Fibroblast of villous mesenchyme (primary cell): ENCODE data around the gene AOPEP. TPM values are rescaled to one million over a fixed set of nuclear protein-coding genes. Genes with fewer than 3 reads are reported as not detected.

ENCODE experiments used
- DNase-seq: peaks from one replicate; pipeline ENCODE4 v3.0.0-alpha.2; 2010; ENCODE audit warnings: low read depth
- H3K4me3 ChIP-seq: 2 replicates; pipeline ENCODE4 v1.5.1; 2011; ENCODE audit warnings: low read depth, mild to moderate bottlenecking, low read length
- CTCF ChIP-seq: IDR thresholded peaks from 2 replicates; pipeline ENCODE4 v1.5.1; 2012; ENCODE audit warnings: low read depth, mild to moderate bottlenecking, low read length; ENCODE audit not compliant: insufficient read depth
- total RNA-seq: library from RNA; depleted of rRNA; stranded (reverse); fragments of >200 nt; gene quantifications from 2 replicates; pipeline ENCODE4 v1.2.3, GENCODE V29; 2012

AOPEP gene, protein sequence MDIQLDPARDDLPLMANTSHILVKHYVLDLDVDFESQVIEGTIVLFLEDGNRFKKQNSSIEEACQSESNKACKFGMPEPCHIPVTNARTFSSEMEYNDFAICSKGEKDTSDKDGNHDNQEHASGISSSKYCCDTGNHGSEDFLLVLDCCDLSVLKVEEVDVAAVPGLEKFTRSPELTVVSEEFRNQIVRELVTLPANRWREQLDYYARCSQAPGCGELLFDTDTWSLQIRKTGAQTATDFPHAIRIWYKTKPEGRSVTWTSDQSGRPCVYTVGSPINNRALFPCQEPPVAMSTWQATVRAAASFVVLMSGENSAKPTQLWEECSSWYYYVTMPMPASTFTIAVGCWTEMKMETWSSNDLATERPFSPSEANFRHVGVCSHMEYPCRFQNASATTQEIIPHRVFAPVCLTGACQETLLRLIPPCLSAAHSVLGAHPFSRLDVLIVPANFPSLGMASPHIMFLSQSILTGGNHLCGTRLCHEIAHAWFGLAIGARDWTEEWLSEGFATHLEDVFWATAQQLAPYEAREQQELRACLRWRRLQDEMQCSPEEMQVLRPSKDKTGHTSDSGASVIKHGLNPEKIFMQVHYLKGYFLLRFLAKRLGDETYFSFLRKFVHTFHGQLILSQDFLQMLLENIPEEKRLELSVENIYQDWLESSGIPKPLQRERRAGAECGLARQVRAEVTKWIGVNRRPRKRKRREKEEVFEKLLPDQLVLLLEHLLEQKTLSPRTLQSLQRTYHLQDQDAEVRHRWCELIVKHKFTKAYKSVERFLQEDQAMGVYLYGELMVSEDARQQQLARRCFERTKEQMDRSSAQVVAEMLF
- 151 and 153 TPM in 2 replicates for total RNA-seq

GRCh38 chr9:94726495-94727191 lies at the start of gene AOPEP:
Gene AOPEP (plus strand): TSS chr9:94726699. CDS start chr9:94759784, 33,085 bp downstream.
- no peak for TF ChIP-seq CTCF
- DNase-seq = peak; percentile 96

DNA sequence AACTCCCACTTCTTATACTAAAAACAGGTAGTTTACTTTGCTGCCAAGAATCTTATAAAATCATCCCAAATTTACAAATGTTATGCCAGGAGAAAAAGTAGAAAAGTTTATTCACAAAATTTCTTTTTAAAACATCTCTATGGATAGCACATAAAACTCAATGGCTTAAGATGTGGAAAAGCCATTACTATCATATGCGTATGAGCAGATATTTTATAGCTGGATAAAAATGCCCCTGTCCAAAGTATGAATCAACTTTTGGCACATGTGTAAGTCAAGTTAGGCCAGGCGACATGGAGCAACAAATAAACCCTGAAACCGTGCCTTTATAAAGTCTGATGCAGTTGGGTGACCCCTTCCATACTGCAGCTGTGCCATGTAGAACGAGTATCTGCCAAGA lies 48.6 kb upstream of the AOPEP start:
- TF ChIP-seq CTCF = no peak
- no peak for DNase-seq

More at GRCh38 chr9:94726495-94727191, at the start of gene AOPEP:
- H3K4me3 ChIP-seq = peak within 1 kb of the TSS; percentile 93

GRCh38 chr9:94679587-94679986 lies 46.9 kb upstream of the AOPEP start:
- H3K4me3 ChIP-seq = no peak overlapping the region
- no peak for DNase-seq
- TF ChIP-seq CTCF = no peak

More for the DNA sequence above, 48.6 kb upstream of the AOPEP start:
- no peak overlapping the region for H3K4me3 ChIP-seq

DNA sequence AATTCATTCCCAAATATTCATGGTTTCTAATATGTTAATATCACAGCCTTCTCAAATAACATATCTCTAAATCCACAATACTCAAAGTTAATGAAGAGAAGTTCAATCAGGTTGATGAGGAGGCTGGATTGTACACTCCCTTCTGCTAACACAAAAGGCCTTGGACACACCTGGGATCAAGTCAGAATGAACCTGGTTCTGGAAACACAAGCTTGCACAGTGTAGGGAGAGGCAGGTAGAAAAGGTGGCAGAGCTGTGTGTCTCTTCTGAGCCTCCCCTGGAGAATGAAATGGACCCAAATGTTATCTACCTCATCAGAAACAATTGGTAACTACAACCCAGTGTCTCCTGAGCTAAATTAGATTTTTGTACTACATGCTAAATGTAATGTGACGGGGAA lies 46.5 kb upstream of the AOPEP start:
- TF ChIP-seq CTCF = no peak
- H3K4me3 ChIP-seq = no peak overlapping the region
- no peak for DNase-seq

GRCh38 chr9:94680621-94681020 lies 45.9 kb upstream of the AOPEP start:
- no peak for DNase-seq
- H3K4me3 ChIP-seq = no peak overlapping the region
- TF ChIP-seq CTCF = no peak

- H3K4me3 ChIP-seq = no peak overlapping the region
- TF ChIP-seq CTCF = peak; percentile 68
- peak; percentile 81 for DNase-seq
Measured at GRCh38 chr9:94681508-94681907, 45.0 kb upstream of the AOPEP start.
